GM19468 (cell line): ENCODE results near the gene PSME2.

Experiments
- ATAC-seq: cut with Tn5 transposase; IDR thresholded peaks from one replicate; pipeline ENCODE4 v1.9.1; 2021; ENCODE audit warnings: mild to moderate bottlenecking, moderate library complexity, moderate number of reproducible peaks; ENCODE audit not compliant: unreplicated experiment; ENCODE audit errors: extremely low read depth

The PSME2 gene

DNA sequence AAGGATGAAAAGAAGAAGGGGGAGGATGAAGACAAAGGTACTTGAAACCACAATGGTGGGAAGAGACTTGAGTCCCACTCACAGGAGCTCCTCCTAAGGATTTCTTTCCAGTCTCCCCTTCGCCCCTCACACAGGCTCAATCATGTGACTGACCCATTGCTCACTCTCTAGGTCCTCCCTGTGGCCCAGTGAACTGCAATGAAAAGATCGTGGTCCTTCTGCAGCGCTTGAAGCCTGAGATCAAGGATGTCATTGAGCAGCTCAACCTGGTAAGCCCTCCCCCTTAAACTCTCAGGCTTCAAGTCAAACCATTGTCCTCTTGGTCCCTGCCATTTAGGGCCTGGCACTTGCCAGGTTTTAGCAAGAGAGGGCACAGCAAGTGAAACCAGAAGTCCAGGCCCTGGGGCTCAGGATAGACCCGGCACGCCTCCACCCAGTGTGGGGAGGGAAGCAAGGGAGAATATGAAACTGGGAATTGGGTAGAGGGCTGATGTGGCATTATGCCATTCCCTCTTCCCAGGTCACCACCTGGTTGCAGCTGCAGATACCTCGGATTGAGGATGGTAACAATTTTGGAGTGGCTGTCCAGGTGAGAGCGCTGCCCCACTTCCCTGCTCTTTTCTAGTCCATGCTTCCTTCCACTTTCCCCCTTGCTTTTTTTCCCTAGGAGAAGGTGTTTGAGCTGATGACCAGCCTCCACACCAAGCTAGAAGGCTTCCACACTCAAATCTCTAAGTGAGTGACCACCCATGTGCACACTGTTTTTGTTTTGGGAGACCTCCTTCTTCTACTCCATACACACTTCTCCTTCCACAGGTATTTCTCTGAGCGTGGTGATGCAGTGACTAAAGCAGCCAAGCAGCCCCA, 8.6 kb downstream of the PSME2 start:
- ATAC-seq, result no peak

DNA sequence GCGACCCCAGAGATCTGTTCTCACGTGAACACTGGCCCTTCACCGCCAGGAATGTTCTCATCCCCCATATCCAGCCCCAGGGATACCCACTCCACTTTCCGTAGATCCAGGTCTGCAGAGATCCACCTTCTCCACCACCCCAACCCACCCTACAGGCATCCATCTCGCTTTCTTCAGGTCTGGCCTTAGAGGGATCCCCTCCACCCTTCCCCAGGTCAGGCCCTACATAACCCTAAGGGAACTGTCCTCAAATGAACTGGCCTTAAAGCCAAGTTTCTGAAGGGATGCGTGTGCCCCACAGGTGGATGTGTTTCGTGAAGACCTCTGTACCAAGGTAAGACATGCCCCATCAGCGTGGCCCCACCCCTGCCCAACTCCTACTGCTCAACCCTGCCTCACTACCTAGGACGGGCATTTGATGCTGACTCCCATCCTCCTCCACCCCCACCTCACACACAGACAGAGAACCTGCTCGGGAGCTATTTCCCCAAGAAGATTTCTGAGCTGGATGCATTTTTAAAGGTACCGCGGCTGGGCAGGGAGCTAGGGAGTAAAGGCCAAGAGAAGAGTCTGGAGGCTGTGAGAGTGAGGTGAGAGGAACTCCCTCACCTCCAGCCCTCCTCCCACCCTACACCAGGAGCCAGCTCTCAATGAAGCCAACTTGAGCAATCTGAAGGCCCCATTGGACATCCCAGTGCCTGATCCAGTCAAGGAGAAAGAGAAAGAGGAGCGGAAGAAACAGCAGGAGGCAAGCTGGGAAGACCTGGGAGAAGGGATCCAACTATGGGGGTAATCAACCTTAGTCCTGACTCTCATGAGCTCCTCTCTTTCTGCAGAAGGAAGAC, 9.5 kb downstream of the PSME2 start:
- no peak for ATAC-seq

DNA sequence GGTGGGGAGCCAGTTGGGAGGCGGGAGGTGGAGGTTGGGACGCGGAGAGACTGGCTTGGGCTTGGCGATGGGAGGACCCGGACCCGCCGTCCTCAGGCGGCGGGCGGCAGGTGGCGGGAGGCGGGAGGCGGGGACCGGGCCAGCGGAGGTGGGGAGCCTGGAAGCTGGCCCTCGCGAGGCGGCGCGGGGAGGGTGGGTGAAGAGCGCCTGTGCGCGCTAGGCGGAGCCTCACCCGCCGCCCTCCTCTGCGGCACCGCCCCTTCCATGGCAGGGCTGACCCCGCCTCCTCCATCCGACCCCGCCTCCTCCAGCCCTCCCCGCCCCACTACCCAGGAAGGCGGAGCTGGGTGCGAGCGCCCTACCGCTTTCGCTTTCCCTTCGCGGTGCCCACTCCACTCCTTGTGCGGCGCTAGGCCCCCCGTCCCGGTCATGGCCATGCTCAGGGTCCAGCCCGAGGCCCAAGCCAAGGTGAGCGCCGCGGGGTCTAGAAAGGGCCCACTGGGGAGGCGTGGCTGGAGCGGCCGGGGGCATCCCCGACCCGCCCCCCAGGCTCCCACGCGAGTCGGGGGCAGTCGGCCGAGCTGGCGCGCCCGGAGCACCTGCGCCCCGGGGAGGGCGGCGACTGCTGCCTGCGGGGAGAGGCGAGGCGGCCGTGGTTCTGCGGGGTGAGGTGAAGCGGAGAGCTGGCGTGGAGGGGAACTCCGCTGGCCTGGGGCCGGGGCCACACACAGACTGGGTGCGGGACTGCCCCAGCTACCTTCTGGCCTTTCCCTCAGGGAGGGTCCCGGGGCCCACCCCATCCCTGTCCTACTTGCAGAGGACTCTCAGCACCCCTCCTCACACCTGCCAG, 10.4 kb downstream of the PSME2 start, which contains the start of gene PSME1:
TSS of gene PSME1 (plus strand) at position 361 of the 850 bp plus-strand sequence. CDS start at position 430, 69 bp downstream.
- ATAC-seq, result peak; percentile 70

DNA sequence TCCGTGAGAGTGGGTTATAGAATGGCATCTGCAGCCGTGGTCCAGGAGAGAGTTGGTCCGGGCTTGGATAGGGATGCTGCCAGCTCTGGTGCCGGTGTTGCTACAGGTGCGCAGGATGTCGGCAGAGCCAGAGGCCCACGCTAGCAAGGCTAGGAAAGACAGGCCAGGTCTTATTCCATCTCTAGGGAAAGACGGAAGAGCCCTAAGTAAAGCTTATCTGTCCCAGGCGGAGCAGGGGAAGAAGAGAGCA, 10.9 kb downstream of the PSME2 start:
- ATAC-seq, result no peak

DNA sequence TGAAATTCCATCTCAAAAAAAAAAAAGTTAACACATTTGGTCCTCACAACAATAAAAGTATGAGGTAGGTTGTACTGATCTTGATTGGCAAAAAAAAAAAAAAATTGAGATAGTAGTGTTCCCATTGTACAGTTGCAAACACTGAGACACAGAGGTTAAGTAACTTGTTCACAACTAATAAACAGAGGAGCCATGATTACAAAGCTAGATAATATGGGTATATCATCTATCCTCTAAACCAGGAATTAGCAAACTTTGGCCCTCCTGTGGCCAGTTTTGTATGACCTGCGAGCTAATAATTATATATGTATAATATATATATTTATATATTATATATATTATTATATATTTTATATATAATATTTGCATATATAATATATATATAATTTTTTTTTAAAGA, 12.7 kb downstream of the PSME2 start:
- no peak for ATAC-seq

DNA sequence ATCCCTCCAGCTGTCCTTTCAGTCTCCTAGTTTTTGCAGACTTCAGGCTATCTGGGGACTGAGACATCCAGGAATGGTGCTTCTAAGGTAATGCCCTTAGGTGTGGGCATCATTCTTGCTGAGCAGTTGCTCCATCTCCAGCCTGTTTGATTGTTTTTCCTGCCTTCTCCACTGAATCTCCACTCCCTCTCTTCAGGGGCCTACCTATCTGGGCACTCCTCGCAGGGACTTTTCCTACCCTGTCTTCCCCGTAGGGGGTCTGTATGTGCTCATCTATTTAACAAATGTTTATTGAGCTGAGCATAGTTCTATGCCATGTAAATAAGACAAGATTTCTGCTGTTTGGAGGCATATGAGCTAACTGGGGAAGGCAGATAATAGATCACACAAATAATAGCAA, 13.4 kb downstream of the PSME2 start:
- ATAC-seq, result no peak

DNA sequence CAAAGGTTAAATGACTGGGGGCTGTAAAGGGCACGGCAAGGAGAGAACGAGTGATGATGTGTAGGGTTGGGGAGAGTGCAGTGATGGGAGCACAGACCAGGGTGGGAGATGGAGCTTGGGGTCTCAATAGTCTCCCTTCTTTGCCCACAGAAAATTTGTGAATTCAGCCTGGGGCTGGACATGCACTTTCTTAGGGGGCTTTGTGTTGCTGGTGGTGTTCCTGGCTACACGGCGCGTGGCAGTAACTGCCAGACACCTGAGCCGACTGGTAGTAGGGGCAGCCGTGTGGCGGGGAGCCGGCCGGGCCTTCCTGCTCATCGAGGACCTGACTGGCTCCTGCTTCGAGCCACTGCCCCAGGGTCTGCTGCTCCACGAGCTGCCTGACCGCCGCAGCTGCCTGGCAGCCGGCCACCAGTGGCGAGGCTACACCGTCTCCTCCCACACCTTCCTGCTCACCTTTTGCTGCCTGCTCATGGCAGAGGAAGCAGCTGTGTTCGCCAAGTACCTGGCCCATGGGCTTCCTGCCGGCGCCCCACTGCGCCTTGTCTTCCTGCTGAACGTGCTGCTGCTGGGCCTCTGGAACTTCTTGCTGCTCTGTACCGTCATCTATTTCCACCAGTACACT, 14.2 kb downstream of the PSME2 start:
- ATAC-seq, result no peak

DNA sequence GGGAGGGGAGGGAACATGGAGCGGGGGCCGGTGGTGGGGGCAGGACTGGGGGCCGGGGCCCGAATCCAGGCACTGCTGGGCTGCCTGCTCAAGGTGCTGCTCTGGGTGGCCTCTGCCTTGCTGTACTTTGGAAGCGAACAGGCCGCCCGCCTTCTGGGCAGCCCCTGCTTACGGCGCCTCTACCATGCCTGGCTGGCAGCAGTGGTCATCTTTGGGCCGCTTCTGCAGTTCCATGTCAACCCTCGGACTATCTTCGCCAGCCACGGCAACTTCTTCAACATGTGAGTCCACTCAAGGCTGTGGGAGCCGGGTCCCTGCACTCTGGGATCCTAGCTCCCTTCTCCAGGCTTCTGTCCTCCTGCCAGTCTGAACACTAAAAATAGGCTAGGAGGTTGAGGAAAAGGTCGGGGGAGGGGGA, 14.9 kb downstream of the PSME2 start:
- ATAC-seq, result no peak

DNA sequence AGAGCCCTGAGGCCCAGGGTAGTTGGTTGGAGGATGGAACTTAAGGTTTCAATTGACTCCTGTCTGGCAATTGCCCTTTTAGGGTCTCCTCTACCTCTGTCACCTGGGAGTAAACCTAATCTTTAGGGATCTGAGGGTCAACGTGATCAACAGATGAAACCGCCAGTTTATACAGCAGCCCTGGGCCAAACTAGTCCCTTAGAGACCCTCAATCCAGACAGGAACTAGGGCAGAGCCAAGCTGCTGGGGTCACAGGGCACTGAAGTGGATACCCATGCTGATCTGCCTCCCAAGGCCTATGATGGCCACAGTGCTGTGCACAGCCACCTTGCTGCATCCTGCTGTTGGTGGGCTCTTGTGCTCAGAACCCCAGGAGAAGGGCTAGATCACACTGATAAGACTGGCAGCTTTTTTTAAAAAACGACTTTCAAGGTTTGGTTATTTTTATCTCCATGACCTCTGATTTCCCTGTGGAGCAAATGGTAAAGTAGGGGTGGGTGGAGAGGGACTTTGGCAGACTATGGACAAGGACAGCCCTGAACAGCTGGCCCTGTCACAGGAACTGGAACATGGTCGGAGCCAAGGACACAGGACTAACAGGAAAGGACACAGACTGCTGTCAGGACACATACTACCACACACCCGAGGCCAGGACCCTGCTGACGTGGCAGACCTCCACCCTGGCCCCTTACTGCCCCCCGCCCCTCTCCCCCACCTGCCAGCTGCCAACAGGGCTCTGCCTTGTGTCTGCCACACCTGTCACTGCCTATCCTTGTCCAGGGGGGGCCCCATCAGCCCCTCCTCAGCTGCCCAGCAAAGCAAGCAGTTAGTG, 15.5 kb downstream of the PSME2 start:
- no peak for ATAC-seq

DNA sequence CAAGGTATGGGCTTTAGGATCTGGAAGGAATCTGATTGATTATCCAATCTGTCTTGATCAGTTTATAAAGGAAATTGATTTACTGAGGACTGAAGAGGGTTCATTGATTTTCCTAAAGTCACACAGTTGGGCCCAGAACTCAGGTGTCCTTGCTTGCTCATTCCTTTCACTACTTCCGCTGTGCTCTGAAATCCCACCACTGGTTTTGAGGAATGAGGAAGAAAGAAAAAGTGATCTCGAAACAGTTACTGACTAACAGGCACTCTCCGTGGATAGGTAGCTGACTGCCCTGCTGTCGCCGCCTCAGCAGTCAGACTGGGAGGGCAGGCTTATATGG, 16.1 kb downstream of the PSME2 start, which contains the start of gene FITM1:
TSS of gene FITM1 (plus strand) at position 280 of the 337 bp plus-strand sequence. CDS start 905 bp downstream, outside the sequence.
- ATAC-seq, result no peak

DNA sequence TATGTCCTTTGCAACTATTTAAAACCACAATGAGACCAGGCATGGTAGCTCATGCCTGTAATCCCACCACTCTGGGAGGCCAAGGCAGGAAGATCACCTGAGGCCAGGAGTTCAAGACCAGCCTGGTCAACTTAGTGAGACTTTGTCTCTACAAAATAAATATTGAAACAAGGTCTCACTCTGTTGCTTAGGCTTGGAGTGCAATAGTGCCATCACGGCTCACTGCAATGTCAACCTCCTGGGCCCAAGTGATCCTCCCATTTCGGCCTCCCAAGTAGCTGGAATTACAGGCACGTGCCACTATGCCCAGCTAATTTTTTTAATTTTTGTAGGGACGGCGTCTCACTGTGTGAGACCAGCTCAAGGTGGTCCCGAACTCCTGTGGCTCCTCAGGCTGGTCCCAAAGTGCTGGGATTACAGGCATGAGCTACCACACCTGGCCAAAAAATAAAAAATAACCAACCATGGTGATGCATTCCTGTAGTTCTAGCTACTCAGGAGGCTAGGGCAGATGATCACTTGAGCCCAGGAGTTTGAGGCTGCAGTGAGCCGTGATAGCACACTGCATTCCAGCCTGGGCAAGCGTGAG, 16.9 kb downstream of the PSME2 start:
- ATAC-seq, result no peak

DNA sequence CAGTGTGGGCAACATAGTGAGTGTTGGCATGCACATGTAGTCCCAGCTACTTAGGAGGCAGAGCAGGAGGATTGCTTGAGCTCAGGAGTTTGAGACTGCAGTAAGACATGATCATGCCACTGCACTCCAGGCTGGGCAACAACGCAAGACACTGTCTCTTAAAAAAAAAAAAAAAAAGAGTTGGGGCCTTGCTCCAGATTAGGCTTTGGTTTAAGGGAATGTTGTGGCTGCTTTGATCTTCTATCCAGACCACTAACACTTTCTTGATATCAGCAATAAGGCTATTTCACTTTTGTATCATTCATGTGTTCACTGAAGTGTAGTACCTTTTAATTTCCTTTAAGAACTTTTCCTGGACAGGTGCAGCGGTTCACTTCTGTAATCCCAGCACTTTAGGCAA, 18.7 kb downstream of the PSME2 start:
- ATAC-seq, result no peak

DNA sequence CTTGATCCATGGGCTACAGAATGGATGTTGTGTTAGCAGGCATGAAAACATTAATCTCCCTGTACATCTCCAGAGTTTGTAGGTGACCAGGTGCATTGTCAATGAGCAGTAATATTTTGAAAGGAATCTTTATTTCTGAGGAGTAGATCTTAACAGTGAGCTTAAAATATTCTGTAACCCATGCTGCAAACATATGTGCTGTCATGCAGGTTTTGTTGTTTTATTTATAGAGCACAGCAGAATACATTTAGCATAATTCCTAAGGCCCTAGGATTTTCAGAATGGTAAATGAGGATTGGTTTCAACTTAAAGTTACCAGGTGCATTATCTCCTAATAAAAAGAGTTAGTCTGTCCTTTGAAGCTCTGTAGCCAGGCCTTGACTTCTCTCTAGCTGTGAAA, 19.5 kb downstream of the PSME2 start:
- no peak for ATAC-seq

DNA sequence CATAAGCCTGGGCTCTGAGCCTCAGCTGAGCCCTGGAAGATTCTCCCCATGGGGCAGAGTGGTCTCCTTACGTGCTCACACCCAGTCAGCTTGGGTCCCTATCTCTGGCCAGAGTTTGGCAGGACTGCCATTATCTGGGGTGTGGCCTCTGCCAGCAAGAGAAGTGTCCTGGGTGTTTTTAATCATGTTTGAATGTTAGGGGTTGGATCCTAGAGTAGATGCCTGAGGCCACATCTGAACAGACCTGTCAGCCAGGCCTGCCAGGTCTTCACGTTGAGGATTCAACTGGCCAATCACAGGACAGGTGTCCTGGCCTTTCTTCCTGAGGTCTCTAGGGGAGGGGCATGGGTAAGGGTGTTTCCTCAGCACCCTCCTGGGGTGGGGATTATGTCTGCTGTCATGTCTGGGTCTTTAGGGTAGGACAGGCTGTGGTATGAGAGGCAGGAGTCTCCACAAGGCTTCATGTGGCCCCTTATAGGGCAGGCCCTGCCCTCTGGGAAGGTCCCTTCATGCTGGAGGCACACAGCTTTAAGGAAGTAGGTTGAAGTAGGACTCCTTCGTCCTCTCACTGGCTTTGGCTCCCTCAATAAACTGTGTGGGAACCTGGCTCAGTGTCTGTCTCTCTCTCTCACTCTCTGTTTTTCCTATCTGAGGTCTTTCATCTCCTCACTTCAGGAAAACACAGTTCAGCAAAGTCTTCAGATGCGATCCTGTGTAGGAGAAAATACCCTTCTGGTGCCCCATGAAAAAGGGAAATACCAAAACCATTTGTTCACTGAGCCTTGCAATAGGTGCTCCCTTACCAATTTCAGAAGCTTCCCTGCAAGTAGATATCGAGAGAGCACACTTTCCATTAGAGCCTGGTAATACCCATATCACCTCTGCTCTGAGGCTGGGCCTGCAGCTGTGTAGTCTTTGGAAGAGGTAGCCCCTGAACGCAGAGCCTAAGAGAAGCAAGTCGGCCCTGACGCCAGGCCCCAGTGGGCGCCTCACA, 22.7 kb downstream of the PSME2 start:
- ATAC-seq, result no peak

DNA sequence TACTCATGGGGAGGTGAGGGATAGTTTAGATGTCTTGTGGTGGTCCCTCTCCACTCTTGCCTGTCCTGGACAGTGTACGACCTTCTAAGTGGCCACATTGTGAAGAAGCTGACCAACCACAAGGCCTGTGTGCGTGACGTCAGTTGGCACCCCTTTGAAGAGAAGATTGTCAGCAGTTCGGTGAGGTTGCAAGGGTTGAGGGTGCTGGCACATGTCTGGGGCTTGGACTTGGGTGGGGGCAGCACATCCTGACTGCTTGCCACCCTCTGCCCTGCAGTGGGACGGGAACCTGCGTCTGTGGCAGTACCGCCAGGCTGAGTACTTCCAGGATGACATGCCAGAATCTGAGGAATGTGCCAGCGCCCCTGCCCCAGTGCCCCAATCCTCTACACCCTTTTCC, 23.5 kb downstream of the PSME2 start:
- no peak for ATAC-seq

DNA sequence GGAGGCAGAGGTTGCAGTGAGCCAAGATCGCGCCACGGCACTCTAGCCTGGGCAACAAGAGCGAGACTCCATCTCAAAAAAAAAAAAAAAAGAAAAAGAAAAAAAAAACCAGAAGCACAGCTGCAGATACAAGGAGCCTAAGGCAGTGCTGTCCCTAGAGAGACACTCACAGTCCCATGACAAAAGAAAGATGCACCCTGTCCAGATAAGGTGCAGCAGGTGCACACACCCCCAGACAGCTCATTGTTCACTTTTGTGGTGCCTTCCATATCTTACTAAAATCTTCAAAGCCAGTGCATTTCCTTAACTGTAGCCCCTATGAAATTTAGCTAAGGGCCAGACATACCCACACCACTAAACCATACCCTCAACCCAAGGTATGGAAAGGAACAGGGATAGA, 24.0 kb downstream of the PSME2 start:
- no peak for ATAC-seq

DNA sequence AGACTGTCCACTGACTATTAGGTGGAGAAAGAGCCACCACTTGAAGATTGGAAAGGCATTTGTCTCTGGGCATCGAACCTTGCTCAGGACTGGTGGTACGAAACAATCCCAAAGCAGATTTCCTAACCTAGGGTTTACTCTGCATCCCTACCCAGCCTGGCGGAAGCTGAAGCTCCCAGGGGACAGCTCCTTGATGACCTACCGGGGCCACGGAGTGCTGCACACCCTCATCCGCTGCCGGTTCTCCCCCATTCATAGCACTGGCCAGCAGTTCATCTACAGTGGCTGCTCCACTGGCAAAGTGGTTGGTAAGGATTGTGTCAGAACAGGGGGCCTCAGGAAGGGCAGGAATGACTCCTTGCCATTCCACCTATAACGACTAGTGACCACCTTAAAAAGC, 25.2 kb downstream of the PSME2 start:
- ATAC-seq, result no peak

DNA sequence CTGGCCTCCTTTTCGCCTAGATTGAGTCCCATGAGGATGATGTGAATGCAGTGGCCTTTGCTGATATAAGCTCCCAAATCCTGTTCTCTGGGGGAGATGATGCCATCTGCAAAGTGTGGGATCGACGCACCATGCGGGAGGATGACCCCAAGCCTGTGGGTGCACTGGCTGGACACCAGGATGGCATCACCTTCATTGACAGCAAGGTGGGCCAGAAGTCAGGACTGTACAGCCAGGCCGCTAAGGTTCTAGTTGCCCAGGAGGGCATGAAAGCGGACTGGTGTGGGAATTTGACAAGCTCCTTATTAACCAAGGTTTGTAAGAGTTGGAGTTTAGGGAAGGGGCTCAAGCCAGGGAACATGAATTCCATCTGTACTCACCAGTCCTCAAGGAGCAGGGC, 26.7 kb downstream of the PSME2 start:
- no peak for ATAC-seq
